Vagina (tissue), 2 donors: ENCODE measurements around the gene PTGFR. TPM values are rescaled to one million over a fixed set of nuclear protein-coding genes. Genes with fewer than 3 reads are reported as not detected.

Experiments used
- DNase-seq, 2 donors: peaks; one replicate each; pipeline ENCODE4 v3.0.0-alpha.2; 2017; ENCODE audit errors: extremely low spot score in 2 of 2
- H3K27ac ChIP-seq: fragments of 200-600 bp; sonication (generic); one replicate; pipeline ENCODE4 v1.5.1; 2019
- H3K27me3 ChIP-seq: fragments of 200-600 bp; sonication (generic); one replicate; pipeline ENCODE4 v1.5.1; 2019
- H3K36me3 ChIP-seq, 2 donors: fragments of 200-600 bp; sonication (generic); one replicate each; pipeline ENCODE4 v1.5.1; 2017 to 2019
- H3K4me1 ChIP-seq: fragments of 200-600 bp; sonication (generic); one replicate; pipeline ENCODE4 v1.5.1; 2019
- H3K4me3 ChIP-seq, 2 donors: fragments of 200-600 bp; sonication (generic); 1 replicate in 1 of 2; 2 replicates in 1 of 2; pipeline ENCODE4 v1.5.1; 2016 to 2019
- H3K9me3 ChIP-seq: fragments of 200-600 bp; sonication (generic); one replicate; pipeline ENCODE4 v1.5.1; 2019
- POLR2A ChIP-seq, 2 donors: fragments of 450-650 bp; IDR thresholded peaks; one replicate each; pipeline ENCODE4 v1.6.1; 2017; ENCODE audit warnings: antibody characterized with exemption in 2 of 2, mild to moderate bottlenecking in 2 of 2, moderate library complexity in 2 of 2
- POLR2AphosphoS5 ChIP-seq, 2 donors: sonication (generic); formaldehyde crosslinking; IDR thresholded peaks; one replicate each; pipeline ENCODE4 v1.9.0; 2017; ENCODE audit warnings: antibody characterized with exemption in 2 of 2, mild to moderate bottlenecking in 2 of 2, low read depth in 1 of 2; ENCODE audit not compliant: insufficient read depth in 1 of 2
- intact Hi-C: fragments of 100-400 bp; cut with DNase I; formaldehyde crosslinking; loops from one replicate; pipeline ENCODE4 v1.15.1; 2023
- total RNA-seq: library from RNA; depleted of rRNA; stranded (reverse); fragments of >200 nt; gene quantifications from one replicate; pipeline ENCODE4 v1.2.3, GENCODE V29; 2016
- TF ChIP-seq, protein P1 (sequence below), 3 experiments: fragments of 450-650 bp in 2 of 3; fragments of 200-600 bp in 1 of 3; sonication (generic) in 1 of 3; IDR thresholded peaks; one replicate each; pipeline ENCODE4 v1.5.1; 2017 to 2019; ENCODE audit warnings: antibody characterized with exemption in 3 of 3, mild to moderate bottlenecking in 2 of 3, moderate library complexity in 2 of 3

Gene PTGFR
- total RNA-seq, 1 donor from 2014 or later = 4.4 TPM

DNA sequence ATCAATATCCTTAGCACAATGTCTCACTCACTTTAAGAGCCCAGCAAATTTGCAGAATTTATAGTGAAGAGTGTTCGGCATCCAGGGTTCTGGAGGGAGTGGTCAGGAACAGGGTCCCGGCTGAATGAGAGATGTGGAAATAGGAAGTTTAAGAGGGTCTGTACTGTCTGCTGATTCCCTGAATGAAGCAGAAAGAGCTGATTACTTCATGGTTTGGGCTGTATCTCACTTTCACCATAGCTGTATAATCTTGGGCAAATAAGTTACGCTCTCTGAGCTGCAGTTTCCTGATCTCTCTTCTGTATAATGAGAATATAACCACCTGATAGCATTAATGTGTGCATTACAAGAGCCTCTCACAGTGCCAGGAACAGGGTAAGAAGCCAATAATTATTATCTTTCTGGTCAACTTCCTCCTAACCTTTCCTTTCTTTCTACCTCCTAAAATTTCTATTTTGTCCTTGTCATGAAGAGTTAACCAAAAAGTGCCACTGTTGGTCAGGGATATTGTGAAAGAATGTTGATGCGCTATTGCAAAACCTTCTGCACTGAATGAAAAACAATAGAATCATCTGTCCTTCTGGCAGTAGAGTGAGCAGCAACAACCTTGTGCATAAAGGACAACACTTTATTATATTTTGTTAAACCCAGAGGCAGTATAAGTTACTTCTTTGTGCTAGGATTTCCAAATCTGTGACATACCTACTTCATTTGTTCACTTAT lies 14.7 kb upstream of the PTGFR start:
- Histone ChIP-seq H3K36me3 (no peaks in the 10 kb centered on the region), H3K27ac (no peak overlapping the region), H3K9me3 (no peaks in the 10 kb centered on the region), H3K4me1 (peaks cover 4% of the 10 kb centered on the region), H3K27me3 (no peaks in the 10 kb centered on the region), H3K4me3 (no peak overlapping the region)
- TF ChIP-seq, protein P1, sequence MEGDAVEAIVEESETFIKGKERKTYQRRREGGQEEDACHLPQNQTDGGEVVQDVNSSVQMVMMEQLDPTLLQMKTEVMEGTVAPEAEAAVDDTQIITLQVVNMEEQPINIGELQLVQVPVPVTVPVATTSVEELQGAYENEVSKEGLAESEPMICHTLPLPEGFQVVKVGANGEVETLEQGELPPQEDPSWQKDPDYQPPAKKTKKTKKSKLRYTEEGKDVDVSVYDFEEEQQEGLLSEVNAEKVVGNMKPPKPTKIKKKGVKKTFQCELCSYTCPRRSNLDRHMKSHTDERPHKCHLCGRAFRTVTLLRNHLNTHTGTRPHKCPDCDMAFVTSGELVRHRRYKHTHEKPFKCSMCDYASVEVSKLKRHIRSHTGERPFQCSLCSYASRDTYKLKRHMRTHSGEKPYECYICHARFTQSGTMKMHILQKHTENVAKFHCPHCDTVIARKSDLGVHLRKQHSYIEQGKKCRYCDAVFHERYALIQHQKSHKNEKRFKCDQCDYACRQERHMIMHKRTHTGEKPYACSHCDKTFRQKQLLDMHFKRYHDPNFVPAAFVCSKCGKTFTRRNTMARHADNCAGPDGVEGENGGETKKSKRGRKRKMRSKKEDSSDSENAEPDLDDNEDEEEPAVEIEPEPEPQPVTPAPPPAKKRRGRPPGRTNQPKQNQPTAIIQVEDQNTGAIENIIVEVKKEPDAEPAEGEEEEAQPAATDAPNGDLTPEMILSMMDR (IDR thresholded peaks at IDR 0.05) = no peak
- TF ChIP-seq POLR2AphosphoS5 (IDR thresholded peaks at IDR 0.05; ENCODE audit: insufficient read depth in 1 of 2, low read depth in 1 of 2) (no peak), POLR2A (IDR thresholded peaks at IDR 0.05) (no peak)
- intact Hi-C loops = no loop called here
- no peak for DNase-seq

DNA sequence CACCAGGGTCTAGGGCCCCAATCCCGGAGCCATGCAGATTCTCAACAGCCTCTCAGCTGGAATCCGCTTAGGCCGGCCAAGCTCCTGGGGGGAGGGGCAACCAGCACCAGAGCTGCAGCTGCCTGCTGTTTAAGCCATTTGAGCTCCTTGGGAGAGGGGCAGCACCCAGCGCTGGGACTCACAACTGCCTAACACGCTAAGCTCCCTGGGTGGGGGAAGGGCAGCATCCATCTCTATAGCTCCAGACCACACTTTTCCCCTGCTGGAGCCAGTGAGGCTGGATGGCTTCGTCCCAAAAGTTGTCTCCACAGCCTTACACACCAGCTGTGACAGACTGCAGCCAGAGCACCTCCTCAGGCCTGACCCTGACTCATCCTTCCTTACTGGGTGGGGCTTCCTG lies 6.9 kb upstream of the PTGFR start:
- no peak for DNase-seq
- Histone ChIP-seq H3K4me3 (no peak overlapping the region), H3K36me3 (no peaks in the 10 kb centered on the region), H3K27ac (no peak overlapping the region), H3K9me3 (no peaks in the 10 kb centered on the region), H3K27me3 (no peaks in the 10 kb centered on the region), H3K4me1 (no peaks in the 10 kb centered on the region)
- intact Hi-C loops = no loop called here
- TF ChIP-seq POLR2A (IDR thresholded peaks at IDR 0.05) = no peak
- TF ChIP-seq POLR2AphosphoS5 (IDR thresholded peaks at IDR 0.05; ENCODE audit: insufficient read depth in 1 of 2, low read depth in 1 of 2) = no peak
- TF ChIP-seq, protein P1 (IDR thresholded peaks at IDR 0.05) = no peak

DNA sequence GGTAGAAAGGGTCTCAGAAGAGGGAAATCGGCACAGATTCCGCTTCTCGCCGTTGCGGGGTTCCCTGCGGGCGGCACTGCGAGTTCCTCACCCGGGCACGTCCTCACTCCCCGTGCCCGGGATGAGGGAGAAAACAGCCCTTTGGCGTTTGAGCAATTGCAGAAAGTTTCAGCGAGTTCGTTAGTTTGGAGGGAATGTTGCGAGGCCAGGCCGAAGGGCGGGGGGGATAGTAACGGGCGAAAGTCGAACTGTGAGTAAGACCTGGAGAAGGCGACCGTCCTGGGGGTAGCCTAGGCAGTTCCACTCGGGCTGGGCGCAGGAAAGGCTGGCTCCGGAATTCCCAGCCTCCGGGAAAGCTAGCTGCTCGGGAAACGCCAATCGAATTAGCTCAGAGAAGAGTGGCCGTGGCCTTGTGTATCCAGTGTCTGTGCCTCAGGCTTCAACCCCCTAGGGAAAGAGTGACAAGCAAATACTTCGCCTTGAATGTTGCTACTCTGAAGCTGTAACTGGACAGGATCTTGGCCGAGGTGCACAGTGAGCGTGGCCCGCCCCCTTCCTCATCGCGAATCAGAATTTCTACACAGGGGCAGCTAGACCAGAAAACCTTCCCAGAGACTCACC lies 787 bp downstream of the PTGFR start:
- H3K27ac ChIP-seq = peak overlapping the region; percentile 77
- DNase-seq = no peak

DNA sequence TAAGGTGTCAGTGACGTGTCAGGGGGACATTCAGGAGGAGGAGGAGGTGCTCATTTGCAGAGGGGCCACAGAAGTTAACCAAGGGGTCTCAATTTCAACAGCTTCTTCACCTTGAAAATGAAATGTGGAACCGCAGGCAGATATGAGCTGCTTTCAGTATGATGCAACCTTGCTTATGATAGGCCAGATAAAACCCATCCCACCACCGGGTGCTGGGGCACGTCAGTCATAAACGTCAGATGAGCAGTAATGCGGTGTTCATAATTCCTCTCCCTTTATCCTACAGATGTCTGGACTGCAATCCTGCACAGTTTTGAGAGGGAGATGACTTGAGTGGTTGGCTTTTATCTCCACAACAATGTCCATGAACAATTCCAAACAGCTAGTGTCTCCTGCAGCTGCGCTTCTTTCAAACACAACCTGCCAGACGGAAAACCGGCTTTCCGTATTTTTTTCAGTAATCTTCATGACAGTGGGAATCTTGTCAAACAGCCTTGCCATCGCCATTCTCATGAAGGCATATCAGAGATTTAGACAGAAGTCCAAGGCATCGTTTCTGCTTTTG lies 1.7 kb downstream of the PTGFR start:
- no peak for DNase-seq
- H3K9me3 ChIP-seq = no peaks in the 10 kb centered on the region
- H3K4me3 ChIP-seq = peak overlapping the region; percentile 27 to 49
- H3K4me1 ChIP-seq = peaks cover 10% of the 10 kb centered on the region
- TF ChIP-seq POLR2AphosphoS5 (IDR thresholded peaks at IDR 0.05; ENCODE audit: insufficient read depth in 1 of 2, low read depth in 1 of 2) (no peak), POLR2A (IDR thresholded peaks at IDR 0.05) (no peak)
- TF ChIP-seq, protein P1 (IDR thresholded peaks at IDR 0.05) = no peak
- H3K27ac ChIP-seq = peak overlapping the region; percentile 77
- no peaks in the 10 kb centered on the region for H3K36me3 ChIP-seq
- no peaks in the 10 kb centered on the region for H3K27me3 ChIP-seq
- intact Hi-C loops = no loop called here

More for the DNA sequence above, 787 bp downstream of the PTGFR start:
- TF ChIP-seq, protein P1 (IDR thresholded peaks at IDR 0.05) = no peak
- TF ChIP-seq POLR2A (IDR thresholded peaks at IDR 0.05) = peak in 1 of 2 donors; percentile 3
- TF ChIP-seq POLR2AphosphoS5 (IDR thresholded peaks at IDR 0.05; ENCODE audit: insufficient read depth in 1 of 2, low read depth in 1 of 2) = no peak
- peak overlapping the region; percentile 27 to 49 for H3K4me3 ChIP-seq
- H3K4me1 ChIP-seq = peaks cover 10% of the 10 kb centered on the region
- no peaks in the 10 kb centered on the region for H3K36me3 ChIP-seq
- no peaks in the 10 kb centered on the region for H3K9me3 ChIP-seq
- intact Hi-C loops = no loop called here
- H3K27me3 ChIP-seq = no peaks in the 10 kb centered on the region
